ENCODE measurements around the gene ALDH9A1. TPM values are rescaled to one million over a fixed set of nuclear protein-coding genes. Genes with fewer than 3 reads are reported as not detected.
"Not testable (repeated sequence)": the region's sequence is repeated elsewhere in the genome, so short reads cannot be mapped to it uniquely, and the experiment has no call there.

The ALDH9A1 gene
- total RNA-seq, 1 experiment from 2014 or later = 124 TPM

DNA sequence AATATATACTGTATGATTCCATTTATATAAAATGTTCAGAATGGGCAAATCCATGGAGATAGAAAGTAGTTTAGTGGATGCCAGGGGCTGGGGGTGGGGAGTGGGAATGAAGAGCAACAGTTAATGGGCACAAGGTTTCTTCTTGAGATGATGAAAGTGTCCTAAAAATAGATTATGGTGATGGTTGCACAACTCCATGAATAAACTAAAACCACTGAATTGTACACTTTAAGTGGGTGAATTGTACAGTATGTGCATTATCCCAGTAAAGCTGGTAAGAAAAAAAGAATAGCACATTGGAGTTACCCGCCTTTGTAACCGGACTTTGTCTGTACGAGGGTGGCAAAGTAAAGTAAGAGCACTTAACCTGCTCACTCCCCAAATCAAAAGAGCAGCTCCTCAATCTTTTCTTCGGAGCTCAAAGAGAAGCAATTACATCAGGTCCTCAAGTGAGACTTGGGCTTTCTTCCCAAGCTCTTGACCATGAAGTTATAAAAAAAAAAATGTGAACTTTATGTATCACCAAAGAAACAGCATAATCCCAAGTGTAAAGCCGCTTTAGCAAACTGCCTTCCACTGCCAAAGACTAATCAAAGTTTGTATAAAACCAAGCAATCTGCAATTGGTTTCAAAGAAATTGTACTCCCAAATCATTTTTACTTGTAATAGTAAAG, 32.1 kb downstream of the ALDH9A1 start:
- DNase-seq = no peak
- Histone ChIP-seq H3K27me3 (no peaks in the 10 kb centered on the region), H3K36me3 (peaks cover 56% of the 10 kb centered on the region), H3K9me3 (no peaks in the 10 kb centered on the region), H3K4me3 (no peak overlapping the region)

DNA sequence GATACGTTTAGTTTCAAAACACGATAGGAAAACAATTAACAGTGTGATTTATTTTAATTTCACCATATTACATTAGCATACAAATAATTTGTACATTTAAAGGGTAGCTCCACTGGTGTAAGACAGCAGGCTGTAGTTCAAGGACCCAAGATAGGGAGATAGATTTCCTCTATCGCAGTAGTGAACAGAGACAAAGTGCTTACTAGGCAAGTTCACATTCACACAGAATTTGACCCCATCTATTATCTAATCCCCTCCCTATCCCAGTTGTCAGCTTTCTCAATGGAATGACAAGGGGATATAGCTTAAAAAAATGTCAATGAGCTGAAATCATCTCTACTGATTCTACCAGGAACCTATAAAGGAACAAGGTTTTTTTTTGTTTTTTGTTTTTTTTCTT, 36.2 kb downstream of the ALDH9A1 start:
- no peaks in the 10 kb centered on the region for H3K9me3 ChIP-seq
- no peak overlapping the region for H3K4me3 ChIP-seq
- no peak for DNase-seq
- no peaks in the 10 kb centered on the region for H3K27me3 ChIP-seq
- peaks cover 47% of the 10 kb centered on the region for H3K36me3 ChIP-seq

DNA sequence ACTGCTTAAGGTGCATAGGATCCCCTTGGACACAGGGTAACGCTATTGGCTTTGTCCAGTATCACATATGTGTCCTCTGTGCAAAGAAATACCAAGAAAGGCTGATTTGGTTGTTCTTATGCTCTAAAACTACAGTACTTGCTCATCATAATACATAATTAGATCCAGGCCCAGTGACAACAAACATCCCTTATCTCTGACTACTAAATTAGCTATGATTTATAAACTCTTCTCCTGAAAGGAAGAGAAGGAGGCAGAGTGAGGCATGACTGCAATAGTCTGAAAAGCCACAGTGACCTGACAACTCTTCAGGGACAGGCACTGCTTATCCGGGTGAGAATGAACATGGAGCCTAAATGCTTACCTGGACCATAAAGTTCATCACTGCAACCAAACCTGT, 36.7 kb downstream of the ALDH9A1 start:
- no peak overlapping the region for H3K4me3 ChIP-seq
- DNase-seq = no peak
- no peaks in the 10 kb centered on the region for H3K27me3 ChIP-seq
- H3K9me3 ChIP-seq = no peaks in the 10 kb centered on the region
- H3K36me3 ChIP-seq = peaks cover 46% of the 10 kb centered on the region

DNA sequence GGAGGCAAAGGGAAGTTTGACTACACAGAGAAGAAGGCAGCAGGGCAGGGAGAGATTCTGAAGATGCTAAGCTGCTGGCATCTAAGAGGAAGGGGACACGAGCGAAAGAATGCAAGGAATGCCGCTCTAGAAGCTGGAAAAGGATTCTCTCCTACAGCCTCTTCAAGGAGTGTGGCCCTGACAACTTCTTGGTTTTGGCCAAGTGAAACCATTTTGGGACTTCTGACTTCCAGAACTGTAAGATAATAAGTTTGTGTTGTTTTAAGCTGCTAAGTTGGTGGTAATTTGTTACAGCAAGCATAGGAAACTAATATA, 38.8 kb downstream of the ALDH9A1 start:
- H3K4me3 ChIP-seq = no peak overlapping the region
- DNase-seq = no peak
- H3K9me3 ChIP-seq = no peaks in the 10 kb centered on the region
- no peaks in the 10 kb centered on the region for H3K27me3 ChIP-seq
- peaks cover 42% of the 10 kb centered on the region for H3K36me3 ChIP-seq

DNA sequence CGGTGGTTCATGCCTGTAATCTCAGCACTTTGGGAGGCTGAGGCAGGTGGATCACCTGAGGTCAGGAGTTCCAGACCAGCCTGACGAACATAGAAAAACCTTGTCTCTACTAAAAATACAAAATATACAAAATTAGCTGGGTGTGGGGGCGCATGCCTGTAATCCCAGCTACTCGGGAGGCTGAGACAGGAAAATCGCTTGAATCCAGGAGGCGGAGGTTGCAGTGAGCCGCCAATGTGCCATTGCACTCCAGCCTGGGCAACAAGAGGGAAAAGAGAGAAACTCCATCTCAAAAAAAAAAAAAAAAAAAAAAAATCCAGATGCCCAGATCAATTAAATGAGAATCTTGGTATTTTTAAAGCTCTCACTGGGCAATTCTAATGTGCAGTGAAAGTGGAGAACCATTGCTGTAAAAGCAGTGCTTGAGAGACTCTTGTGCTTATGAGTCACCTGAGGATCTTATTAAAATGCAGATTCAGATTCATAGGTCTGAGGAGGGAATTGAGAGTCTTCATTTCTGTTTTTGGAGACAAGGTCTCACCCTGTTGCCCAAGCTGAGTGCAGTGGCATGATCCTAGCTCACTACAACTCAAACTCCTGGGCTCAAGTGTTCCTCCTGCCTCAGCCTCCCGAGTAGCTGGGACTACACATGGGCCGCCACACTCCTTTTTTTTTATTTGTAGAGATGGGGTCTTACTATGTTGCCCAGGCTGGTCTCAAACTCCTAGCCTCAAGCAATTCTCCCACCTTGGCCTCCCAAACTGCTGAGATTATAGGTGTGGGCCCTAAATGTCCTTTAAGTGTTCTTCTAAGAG, 39.4 kb downstream of the ALDH9A1 start:
- not testable (repeated sequence) for DNase-seq
- H3K36me3 ChIP-seq = peaks cover 39% of the 10 kb centered on the region

DNA sequence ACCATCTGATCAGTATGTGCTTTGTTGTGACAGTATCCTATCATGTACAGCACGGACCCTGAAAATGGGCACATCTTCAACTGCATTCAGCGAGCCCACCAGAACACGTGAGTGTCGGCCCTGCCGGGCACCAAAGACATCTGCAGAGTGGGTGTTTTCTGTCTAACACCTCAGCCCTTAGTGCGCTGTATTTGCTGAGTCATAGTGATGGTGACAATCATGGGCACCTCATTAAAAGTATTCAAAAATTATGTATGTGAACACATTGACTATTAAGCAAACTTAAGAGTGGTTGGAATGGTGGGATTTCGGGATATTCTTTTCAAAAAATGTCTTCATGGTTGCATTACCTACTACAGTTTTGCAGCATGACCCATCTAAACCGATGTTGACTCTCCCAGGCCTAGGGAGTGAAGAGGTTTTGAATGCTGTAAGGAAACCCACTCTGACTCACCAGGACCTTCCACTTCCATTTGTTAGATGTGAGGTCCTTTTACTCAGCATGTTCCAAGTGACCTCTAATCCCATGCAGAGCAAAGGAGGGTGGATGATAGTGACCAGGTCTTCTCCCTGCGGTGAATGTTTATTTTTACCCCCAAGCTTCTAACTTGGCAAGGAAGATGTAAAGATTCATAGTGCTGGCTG, 47.3 kb downstream of the ALDH9A1 start:
- H3K36me3 ChIP-seq = peaks cover 14% of the 10 kb centered on the region

More for the DNA sequence above, 39.4 kb downstream of the ALDH9A1 start:
- not testable (repeated sequence) for H3K27me3 ChIP-seq, H3K4me3 ChIP-seq, H3K9me3 ChIP-seq

DNA sequence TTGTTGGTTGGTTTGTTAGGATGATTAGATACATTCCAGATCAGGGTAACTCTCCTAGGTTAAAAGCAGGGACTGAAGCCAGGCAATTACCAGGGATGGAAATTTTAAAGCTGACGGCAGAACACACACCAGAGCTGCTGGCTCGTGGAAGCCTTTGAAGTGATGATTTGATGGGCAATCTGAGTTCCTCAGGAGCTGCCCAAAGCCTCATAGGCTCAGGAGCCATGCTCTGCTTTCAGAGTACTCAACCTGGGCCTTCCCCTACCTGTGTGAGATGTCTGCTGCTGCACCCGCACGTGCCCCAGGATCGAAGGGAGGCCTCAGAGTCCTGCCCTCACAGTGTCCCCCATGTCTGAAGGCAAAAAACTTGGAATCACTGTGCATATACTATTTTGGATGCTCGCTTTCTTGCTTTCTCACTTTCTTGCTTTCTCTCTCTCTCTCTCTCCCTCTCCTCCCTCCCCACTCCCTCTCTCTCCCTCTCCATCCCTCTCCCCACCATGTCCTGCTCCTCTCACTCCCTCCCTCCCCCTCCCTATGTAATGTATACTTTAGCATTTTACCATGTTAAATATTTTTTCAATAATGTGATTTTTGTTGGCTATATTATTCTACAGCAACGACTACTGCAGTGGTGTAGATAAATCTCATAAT, 49.3 kb downstream of the ALDH9A1 start:
- DNase-seq = no peak
- Histone ChIP-seq H3K4me3 (no peak overlapping the region), H3K9me3 (no peaks in the 10 kb centered on the region), H3K27me3 (no peaks in the 10 kb centered on the region), H3K36me3 (peaks cover 6% of the 10 kb centered on the region; the same call in 1 of the 2 replicates)

More for the DNA sequence above, 47.3 kb downstream of the ALDH9A1 start:
- no peak for DNase-seq
- no peaks in the 10 kb centered on the region for H3K9me3 ChIP-seq
- no peak overlapping the region for H3K4me3 ChIP-seq
- no peaks in the 10 kb centered on the region for H3K27me3 ChIP-seq

DNA sequence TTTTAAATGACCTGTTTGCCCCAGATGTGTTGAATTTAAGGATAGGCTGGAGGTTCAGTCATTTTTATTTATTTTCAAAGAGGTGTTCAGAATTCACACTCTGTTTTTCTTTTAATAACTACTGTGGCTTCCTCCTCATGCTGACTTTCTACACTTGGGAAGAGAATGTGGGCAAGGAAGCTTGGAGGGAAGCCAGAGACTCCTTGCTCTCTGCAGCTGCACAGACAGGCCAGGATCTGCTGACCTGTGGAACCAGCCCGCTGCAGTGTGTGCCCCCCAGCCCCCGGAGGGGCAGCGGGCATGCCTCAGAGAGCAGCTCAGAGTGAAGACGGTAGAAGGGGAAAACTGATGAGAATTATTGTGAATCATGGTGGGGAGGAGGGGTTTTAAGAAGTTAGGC, 50.4 kb downstream of the ALDH9A1 start:
- no peak overlapping the region for H3K4me3 ChIP-seq
- no peaks in the 10 kb centered on the region for H3K27me3 ChIP-seq
- no peak for DNase-seq
- no peaks in the 10 kb centered on the region for H3K9me3 ChIP-seq
- H3K36me3 ChIP-seq = peaks cover 6% of the 10 kb centered on the region; the same call in 1 of the 2 replicates

DNA sequence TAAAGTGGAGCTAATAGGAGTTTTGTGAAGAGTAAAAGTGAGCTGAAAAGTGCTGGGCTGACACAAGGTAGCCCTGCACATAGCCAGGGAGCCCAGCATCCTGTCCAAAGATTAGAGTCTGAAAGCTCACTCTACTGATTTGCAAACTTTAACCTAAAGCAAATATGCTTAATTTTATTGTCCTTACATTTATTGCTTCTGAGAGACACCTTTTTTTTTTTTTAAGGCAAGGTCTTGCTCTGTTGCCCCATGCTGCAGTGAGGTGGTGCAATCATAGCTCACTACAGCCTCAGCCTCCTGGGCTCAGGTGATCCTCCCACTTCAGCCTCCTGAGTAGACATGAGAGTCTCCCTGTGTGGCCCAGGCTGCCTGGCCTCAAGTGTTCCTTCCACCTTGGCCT, 50.8 kb downstream of the ALDH9A1 start:
- no peaks in the 10 kb centered on the region for H3K9me3 ChIP-seq
- no peak overlapping the region for H3K4me3 ChIP-seq
- H3K27me3 ChIP-seq = no peaks in the 10 kb centered on the region
- H3K36me3 ChIP-seq = peaks cover 6% of the 10 kb centered on the region; the same call in 1 of the 2 replicates
- DNase-seq = no peak

DNA sequence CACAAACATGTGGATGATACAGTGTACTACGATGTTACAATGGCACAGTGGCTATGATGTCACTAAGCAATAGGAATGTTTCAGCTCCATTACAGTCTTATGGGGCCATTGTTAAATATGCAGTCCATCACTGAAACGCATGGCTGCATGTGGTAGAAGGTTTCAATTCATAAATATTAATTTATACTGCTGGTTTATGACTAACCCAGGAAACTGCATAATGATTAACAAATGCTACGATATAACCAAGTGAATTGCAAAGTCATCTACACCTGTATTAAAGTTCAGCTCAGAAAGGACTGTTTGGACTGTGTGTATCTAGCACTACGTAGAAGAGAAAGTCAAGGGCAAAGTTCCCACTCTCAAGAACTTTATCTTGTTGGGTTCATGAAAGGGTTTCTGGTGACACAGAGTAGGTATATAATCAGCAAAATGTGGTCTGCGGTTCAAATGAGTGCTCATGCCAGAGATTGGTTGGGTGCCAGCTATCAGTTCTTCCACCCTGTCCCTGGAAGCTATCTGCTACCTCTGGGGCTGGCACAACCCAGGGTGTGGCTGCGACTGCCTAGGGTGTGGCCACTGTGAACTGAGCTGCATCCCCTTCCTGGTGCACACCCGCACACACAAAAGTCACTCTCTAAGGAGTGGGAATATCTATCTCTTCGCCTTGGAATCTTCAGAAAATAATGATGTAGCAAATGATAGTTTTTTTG, 52.6 kb downstream of the ALDH9A1 start:
- Histone ChIP-seq H3K36me3 (peaks cover 6% of the 10 kb centered on the region; the same call in 1 of the 2 replicates), H3K27me3 (no peaks in the 10 kb centered on the region), H3K4me3 (no peak overlapping the region), H3K9me3 (no peaks in the 10 kb centered on the region)
- no peak for DNase-seq

DNA sequence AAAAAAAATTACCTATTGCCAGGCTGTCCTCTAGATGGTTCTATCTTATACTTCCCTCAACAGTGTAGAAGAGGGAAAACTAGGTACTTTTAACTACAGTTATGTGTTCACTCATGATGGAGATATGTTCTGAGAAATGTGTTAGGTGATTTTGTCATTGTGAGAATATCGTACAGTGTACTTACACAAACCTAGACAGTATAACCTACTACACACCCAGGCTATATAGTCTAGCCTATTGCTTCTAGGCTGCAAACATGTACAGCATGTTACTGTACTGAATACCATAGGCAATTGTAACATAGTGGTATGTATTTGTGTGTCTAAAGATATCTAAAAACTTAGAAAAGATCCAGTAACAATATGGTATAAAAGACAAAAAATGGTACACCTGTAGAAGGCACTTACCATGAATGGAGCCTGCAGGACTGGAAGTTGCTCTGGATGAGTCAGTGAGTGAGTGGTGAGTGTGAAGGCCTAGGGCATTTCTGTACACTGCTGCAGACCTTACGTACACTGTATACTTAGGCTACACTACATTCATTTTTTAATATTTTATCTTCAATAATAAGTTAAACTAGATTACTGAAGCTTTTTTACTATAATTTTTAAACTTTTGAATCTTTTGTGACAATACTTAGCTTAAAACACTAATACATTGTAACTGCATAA, 54.2 kb downstream of the ALDH9A1 start:
- no peak for DNase-seq
- Histone ChIP-seq H3K4me3 (no peak overlapping the region), H3K27me3 (no peaks in the 10 kb centered on the region), H3K36me3 (no peaks in the 10 kb centered on the region; the same call in none of the 2 replicates), H3K9me3 (no peaks in the 10 kb centered on the region)

DNA sequence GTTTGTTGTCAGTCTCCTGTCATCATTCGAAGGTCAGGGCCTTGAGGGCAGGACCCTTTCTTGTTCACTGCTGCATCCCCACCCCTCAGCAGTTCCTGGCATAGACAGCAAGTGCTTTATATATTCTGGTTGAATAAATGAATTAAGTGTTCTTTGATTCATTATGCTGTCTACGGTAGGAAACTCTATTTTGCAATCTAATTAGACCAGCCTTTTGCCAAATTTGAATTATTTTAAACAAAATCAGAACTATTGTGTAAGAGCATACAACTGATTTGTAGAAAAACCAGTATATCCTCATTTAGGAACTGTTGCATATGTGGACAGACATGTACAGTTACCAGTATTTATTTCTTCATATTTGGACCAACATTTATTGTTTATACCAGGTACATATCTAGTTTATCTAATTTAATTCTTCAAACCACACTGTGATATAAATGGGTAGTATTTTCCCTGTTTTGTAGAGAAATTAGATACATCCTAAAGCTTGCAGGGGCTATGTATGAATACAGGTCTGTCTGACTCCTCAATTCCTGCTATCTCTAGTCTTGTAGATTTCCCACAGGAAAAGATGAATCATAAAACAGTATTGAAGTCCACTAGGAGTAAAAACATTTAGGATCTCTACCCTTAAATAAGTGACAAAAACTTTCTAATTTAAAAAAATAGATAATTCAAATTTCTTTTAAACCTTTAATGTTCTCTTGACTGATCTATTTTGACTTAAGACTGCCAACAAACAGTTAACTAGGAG, 57.0 kb downstream of the ALDH9A1 start:
- no peak overlapping the region for H3K4me3 ChIP-seq
- H3K27me3 ChIP-seq = no peaks in the 10 kb centered on the region
- no peaks in the 10 kb centered on the region; the same call in none of the 2 replicates for H3K36me3 ChIP-seq
- H3K9me3 ChIP-seq = no peaks in the 10 kb centered on the region
- DNase-seq = no peak

DNA sequence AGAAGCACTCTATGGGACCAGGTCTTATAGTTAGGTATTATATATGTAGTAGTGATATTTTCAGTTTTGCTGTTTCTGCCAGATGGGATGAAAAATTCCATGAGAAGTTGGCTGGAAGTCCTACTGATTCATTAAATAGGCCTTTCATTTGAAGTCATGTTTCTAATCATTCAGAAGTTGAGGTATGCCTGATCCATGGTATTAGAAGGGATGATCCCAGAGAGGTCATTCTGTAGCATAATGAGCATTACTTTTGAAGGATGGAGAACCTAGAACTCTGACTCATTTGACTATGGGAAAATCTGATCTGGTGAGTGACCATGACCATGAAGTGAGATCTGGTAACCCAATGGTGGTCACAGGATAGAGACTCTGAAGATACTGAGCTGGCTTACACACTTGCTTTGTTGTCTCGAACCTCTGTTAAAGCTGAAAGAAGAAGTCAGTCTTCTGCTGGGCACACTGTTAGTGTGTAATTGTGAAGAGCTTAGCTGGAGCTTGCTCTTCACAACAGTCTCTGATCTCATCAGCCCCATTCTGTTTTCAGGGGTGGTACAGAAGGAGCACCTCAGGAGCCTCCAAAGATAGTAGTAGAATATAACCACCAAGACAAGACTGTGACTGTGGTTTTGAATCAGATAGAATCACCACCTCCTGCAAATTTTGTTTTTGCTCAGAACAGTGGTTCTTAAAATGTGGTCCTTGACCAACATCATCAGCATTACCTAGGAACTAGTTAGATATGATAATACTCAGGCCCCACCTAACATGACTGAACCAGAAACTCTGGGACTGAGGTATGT, 58.3 kb downstream of the ALDH9A1 start:
- Histone ChIP-seq H3K4me3 (no peak overlapping the region), H3K9me3 (no peaks in the 10 kb centered on the region), H3K36me3 (no peaks in the 10 kb centered on the region; the same call in none of the 2 replicates), H3K27me3 (no peaks in the 10 kb centered on the region)
- no peak for DNase-seq

DNA sequence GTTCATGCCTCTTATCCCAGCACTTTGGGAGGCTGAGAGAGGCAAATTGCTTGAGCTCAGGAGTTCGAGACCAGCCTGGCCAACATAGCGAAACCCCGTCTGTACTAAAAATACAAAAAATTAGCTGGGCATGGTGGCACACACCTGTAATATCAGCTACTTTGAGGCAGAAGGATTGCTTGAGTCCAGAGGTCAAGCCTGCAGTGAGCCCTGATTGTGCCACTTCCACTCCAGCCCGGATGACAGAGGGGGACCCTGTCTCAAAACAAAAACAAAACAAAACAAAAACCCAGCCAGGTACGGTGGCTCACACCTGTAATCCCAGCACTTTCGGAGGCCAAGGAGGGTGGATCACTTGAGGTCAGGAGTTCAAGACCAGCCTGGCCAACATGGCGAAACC, 60.2 kb downstream of the ALDH9A1 start:
- not testable (repeated sequence) for H3K9me3 ChIP-seq, H3K36me3 ChIP-seq, H3K4me3 ChIP-seq, DNase-seq, H3K27me3 ChIP-seq

DNA sequence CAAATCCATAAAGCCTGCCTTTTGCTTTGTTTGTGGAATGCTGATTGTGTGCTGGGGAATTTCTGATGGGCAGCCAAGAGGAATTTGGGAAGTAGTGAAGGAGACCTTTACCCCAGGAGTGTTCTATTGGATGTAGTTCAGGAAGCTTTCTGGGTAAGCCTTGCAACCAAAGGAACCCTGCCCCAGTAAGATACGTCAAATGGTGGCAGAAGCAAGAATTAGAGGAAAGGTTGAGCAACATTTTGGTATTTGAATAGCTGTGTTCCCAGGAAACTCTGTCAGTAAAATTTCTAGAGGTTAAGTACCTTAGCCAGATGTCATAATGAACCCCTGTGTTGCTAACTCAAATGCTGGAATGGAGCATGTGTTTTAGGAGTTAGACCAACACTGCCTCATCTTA, 60.9 kb downstream of the ALDH9A1 start:
- no peak for DNase-seq
- no peaks in the 10 kb centered on the region; the same call in none of the 2 replicates for H3K36me3 ChIP-seq
- no peaks in the 10 kb centered on the region for H3K9me3 ChIP-seq
- no peaks in the 10 kb centered on the region for H3K27me3 ChIP-seq
- H3K4me3 ChIP-seq = no peak overlapping the region

All from MG63 (cell line).